PC-9 (cell line): Measurements from ENCODE around the gene SDR42E2.

Experiments
- EZH2 ChIP-seq: fragments of 200-600 bp; sonication (generic); IDR thresholded peaks from 2 replicates; pipeline ENCODE4 v1.8.0; 2017; ENCODE audit warnings: antibody characterized with exemption, low read depth
- TF ChIP-seq, protein P1 (sequence below): fragments of 200-600 bp; sonication (generic); conservative IDR thresholded peaks from 2 replicates; pipeline ENCODE4 v1.6.1; 2017; ENCODE audit warnings: mixed run types, antibody characterized with exemption, mild to moderate bottlenecking, moderate library complexity

- TF ChIP-seq, protein P1, sequence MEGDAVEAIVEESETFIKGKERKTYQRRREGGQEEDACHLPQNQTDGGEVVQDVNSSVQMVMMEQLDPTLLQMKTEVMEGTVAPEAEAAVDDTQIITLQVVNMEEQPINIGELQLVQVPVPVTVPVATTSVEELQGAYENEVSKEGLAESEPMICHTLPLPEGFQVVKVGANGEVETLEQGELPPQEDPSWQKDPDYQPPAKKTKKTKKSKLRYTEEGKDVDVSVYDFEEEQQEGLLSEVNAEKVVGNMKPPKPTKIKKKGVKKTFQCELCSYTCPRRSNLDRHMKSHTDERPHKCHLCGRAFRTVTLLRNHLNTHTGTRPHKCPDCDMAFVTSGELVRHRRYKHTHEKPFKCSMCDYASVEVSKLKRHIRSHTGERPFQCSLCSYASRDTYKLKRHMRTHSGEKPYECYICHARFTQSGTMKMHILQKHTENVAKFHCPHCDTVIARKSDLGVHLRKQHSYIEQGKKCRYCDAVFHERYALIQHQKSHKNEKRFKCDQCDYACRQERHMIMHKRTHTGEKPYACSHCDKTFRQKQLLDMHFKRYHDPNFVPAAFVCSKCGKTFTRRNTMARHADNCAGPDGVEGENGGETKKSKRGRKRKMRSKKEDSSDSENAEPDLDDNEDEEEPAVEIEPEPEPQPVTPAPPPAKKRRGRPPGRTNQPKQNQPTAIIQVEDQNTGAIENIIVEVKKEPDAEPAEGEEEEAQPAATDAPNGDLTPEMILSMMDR, result no peak
- no peak for TF ChIP-seq EZH2
Observed at GRCh38 chr16:22152316-22152715, 10.0 kb upstream of the SDR42E2 start.
